ENCODE results near the gene FLVCR1.

FLVCR1 gene

GRCh38 chr1:212916481-212917133 lies 58.5 kb downstream of the FLVCR1 start:
- DNase-seq, result no peak

DNA sequence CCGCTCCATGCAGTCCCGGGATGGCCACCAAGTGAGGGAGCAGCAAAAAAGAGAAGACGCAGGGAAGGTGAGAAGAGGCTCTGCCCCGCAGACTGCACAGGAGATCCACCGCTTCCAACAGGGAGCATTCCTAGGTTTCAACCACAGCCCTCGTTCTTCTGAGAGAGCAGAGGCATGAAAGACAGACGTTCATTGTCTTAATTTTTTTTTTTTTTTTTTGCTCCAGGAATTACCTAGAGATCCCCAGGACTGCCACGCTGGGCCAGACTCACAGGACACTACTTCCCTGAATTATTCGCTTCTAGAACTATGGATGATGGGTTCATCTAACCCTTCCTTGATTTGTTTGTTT lies 59.0 kb downstream of the FLVCR1 start:
- no peak for DNase-seq

DNA sequence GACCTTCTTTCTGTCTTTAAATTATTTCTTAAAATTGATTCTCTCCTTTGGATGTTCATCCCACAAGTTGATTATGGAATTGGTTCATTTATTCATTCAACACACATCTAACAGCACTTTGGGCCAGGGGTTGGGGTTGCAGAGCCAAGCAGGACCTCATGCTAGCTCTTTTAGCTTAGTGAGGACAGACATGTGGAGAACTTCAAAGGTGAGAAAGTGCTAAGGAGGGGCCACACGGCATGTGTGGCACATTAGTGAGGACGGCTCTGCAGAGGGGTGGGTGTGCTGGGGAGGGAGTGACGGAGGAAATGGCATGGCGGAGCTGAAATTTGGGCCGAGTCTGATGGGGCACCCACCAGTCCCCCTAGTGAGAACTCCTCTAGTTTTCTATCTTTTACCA lies 59.8 kb downstream of the FLVCR1 start:
- no peak for DNase-seq

- no peak for DNase-seq
Measured at GRCh38 chr1:212918824-212919223, 60.7 kb downstream of the FLVCR1 start.

DNA sequence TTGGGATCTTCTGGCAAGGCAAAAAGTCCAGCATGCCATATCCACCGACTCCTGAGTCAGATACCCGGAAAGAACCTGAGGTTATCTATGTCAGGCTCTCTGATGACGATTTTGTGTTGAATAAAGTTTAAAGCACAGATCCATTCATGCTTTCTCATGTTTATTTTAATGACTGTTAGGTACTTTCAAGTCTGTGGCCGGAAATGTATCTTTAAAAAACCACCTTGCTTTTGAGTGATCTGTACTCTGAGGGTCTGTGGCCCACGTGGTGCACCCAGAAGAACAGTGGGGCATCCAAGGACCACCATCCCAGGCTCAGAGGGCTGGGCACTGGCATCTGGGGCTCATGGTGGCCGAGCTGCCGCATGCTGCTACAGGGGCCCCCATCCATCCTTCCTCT lies 62.2 kb downstream of the FLVCR1 start:
- no peak for DNase-seq

- DNase-seq, result no peak
Measured at GRCh38 chr1:212920896-212921295, 62.8 kb downstream of the FLVCR1 start.

DNA sequence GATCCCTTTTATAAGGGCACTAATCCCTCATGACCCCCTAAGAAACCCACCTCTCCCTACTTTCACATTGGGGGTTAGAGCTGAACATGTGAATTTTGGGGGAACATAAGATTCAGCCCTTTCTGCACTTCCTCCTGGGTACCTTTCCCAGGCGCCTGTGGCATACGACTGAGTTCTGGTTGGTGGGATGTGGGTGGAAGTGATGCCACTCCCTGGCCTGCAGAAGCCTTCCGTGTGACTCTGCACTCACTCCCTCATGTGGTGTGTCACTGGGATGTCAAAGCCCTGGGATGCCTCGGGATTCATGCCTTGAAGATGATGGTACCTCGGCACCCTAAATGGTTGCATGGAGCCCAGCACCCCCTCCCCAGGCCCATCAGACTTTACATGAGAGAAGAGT lies 63.9 kb downstream of the FLVCR1 start:
- DNase-seq, result no peak

- no peak for DNase-seq
Measured at GRCh38 chr1:212926372-212926771, 68.3 kb downstream of the FLVCR1 start.

- no peak for DNase-seq
Measured at GRCh38 chr1:212928323-212929291, 70.5 kb downstream of the FLVCR1 start.

DNA sequence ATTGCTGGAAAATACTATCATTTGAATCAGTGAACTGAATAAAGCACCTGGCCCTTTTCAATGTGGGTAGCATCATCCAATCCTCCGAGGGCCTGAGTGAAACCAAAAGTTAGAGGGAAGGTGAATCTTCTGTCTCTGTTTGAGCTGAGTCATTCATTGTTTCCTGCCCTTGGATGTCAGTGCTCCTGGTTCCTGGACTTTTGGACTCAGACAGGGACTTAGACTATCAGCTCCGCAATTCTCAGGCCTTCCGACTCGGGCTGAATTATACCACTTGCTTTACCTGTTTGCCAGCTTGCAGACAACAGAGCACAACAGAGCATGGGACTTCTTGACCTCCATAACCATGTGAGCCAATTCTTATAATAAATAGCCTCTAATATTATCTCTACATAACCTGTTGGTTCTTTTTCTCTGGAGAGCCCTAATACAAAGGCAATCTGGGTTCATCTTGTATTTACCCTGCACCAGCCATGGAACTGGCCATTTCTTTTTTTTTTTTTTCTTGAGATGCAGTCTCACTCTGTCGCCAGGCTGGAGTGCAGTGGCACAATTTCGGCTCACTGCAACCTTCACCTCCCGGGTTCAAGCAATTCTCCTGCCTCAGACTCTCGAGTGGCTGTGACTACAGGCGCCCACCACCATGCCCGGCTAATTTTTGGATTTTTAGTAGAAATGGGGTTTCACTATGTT lies 73.1 kb downstream of the FLVCR1 start:
- no peak for DNase-seq

GRCh38 chr1:212933815-212934471 lies 75.9 kb downstream of the FLVCR1 start:
- no peak for DNase-seq

DNA sequence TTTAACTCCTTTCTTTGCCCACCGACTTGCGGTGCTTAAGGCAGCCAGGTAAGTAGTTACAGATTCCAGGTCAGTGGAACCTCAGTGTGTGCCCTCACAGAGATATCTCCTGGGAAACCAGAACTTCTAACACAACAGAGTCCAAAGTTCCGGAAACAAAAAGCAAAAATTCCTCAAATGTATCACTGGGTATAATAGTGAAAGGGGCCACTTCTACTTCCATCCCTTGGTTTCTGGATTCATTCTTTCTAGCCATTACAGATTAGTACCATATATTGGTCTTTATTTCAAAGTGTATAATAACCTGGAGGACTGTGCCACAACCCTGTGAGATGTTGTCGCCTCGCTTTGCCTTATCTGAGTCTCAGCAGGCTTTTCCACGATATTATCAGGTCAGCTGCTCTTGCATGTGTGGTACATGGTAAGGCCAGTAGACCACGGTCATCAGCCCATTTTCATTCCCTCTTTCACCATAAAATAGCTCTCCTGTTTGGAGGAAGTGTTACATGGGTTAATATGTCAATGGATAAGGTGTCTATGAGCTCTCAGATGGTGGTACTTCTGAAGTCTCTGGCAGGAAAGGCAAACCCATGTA lies 77.4 kb downstream of the FLVCR1 start:
- DNase-seq, result no peak

- no peak for DNase-seq
Measured at GRCh38 chr1:212937034-212937433, 79.0 kb downstream of the FLVCR1 start.

GRCh38 chr1:212938846-212939245 lies 80.8 kb downstream of the FLVCR1 start:
- DNase-seq, result no peak

GRCh38 chr1:212941452-212941851 lies 83.4 kb downstream of the FLVCR1 start:
- DNase-seq, result no peak

GRCh38 chr1:212942679-212943392 lies 84.8 kb downstream of the FLVCR1 start:
- no peak for DNase-seq

DNA sequence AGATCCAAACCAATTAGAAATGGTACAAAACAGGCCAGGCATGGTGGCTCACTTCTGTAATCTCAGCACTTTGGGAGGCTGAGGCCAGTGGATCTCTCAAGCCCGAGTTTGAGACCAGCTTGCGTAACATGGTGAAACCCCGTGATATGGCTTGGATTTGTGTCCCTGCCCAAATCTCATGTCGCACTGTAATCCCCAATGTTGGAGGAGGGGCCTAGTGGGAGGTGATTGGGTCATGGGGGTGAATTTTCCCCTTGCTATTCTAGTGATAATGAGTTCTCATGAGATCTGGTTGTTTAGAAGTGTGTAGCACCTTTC lies 85.3 kb downstream of the FLVCR1 start:
- no peak for DNase-seq

- no peak for DNase-seq
Measured at GRCh38 chr1:212944229-212944901, 86.3 kb downstream of the FLVCR1 start.

- DNase-seq, result no peak
Measured at GRCh38 chr1:212945056-212945455, 87.0 kb downstream of the FLVCR1 start.

- no peak for DNase-seq
Measured at GRCh38 chr1:212945463-212946160, 87.5 kb downstream of the FLVCR1 start.

DNA sequence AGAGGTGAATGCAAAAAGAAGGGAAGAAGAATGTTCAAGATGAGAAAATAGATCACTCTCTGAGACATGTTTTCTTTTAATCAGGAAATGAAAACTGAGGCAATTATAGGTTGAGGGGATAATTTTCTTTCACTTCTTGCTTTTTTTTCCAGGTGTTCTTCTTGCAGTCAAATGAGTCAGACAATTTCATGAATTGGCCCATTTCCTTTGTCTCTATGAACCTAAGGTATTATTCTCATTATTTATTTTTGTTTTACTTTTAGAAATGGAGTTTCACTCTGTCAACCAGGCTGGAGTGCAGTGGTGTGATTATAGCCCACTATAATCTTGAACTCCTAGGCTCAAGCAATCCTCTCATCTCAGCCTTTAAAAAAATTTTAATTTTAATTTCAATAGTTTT lies 88.8 kb downstream of the FLVCR1 start:
- no peak for DNase-seq
